H9 (cell line): ENCODE measurements around the gene PRDM11. TPM values are rescaled to one million over a fixed set of nuclear protein-coding genes. Genes with fewer than 3 reads are reported as not detected.

Experiments
- DNase-seq: peaks from one replicate; pipeline ENCODE4 v3.0.0-alpha.2; 2017
- H2AFZ ChIP-seq: one replicate; pipeline ENCODE4 v1.6.1; 2013; ENCODE audit warnings: mild to moderate bottlenecking, low read length, control low read depth, moderate library complexity
- H2AK5ac ChIP-seq: 2 replicates; pipeline ENCODE4 v1.6.1; 2013; ENCODE audit warnings: low read length, control low read depth, mixed read lengths; ENCODE audit not compliant: insufficient read length
- H2BK120ac ChIP-seq: one replicate; pipeline ENCODE4 v1.6.1; 2013; ENCODE audit warnings: low read depth, mild to moderate bottlenecking, low read length, control low read depth, inconsistent platforms; ENCODE audit not compliant: poor library complexity, severe bottlenecking
- H2BK12ac ChIP-seq: 2 replicates; pipeline ENCODE4 v1.6.1; 2013; ENCODE audit warnings: low read length, control low read depth, mixed read lengths, low read depth; ENCODE audit not compliant: insufficient read length
- H2BK15ac ChIP-seq: 2 replicates; pipeline ENCODE4 v1.6.1; 2013; ENCODE audit warnings: low read depth, low read length, control low read depth
- H2BK20ac ChIP-seq: one replicate; pipeline ENCODE4 v1.6.1; 2013; ENCODE audit warnings: low read depth, mild to moderate bottlenecking, low read length, control low read depth, inconsistent platforms; ENCODE audit not compliant: poor library complexity, severe bottlenecking
- H2BK5ac ChIP-seq: 2 replicates; pipeline ENCODE4 v1.6.1; 2013; ENCODE audit warnings: low read length, control low read depth, mixed read lengths; ENCODE audit not compliant: insufficient read length
- H3K14ac ChIP-seq: 2 replicates; pipeline ENCODE4 v1.6.1; 2013; ENCODE audit warnings: low read length, control low read depth; ENCODE audit not compliant: insufficient read depth
- H3K18ac ChIP-seq: 2 replicates; pipeline ENCODE4 v1.6.1; 2013; ENCODE audit warnings: low read depth, mild to moderate bottlenecking, mixed read lengths, low read length, control low read depth; ENCODE audit not compliant: insufficient read length
- H3K23ac ChIP-seq: 2 replicates; pipeline ENCODE4 v1.6.1; 2013; ENCODE audit warnings: low read length, control low read depth, mixed read lengths, low read depth; ENCODE audit not compliant: insufficient read length
- H3K23me2 ChIP-seq: 2 replicates; pipeline ENCODE4 v1.6.1; 2013; ENCODE audit warnings: low read depth, mild to moderate bottlenecking, mixed read lengths, low read length, control low read depth; ENCODE audit not compliant: insufficient read length, poor library complexity, severe bottlenecking
- H3K27ac ChIP-seq: 2 replicates; pipeline ENCODE4 v1.5.1; 2013; ENCODE audit warnings: low read length, control low read depth, mixed read lengths, low read depth; ENCODE audit not compliant: insufficient read length
- H3K27me3 ChIP-seq: 2 replicates; pipeline ENCODE4 v1.6.1; 2013; ENCODE audit warnings: low read length, control low read depth, inconsistent platforms; ENCODE audit not compliant: insufficient read depth
- H3K4ac ChIP-seq: 2 replicates; pipeline ENCODE4 v1.6.1; 2013; ENCODE audit warnings: low read depth, mild to moderate bottlenecking, control low read depth, inconsistent platforms, low read length, moderate library complexity
- H3K4me1 ChIP-seq: 2 replicates; pipeline ENCODE4 v1.6.1; 2013; ENCODE audit warnings: low read length, control low read depth, inconsistent platforms; ENCODE audit not compliant: insufficient read depth
- H3K4me2 ChIP-seq: 2 replicates; pipeline ENCODE4 v1.6.1; 2013; ENCODE audit warnings: low read length, control low read depth, mixed read lengths; ENCODE audit not compliant: insufficient read length, insufficient read depth
- H3K56ac ChIP-seq: 2 replicates; pipeline ENCODE4 v1.6.1; 2013; ENCODE audit warnings: low read depth, mild to moderate bottlenecking, mixed read lengths, low read length, control low read depth; ENCODE audit not compliant: insufficient read length
- H3K79me1 ChIP-seq: 2 replicates; pipeline ENCODE4 v1.6.1; 2013; ENCODE audit warnings: low read depth, mild to moderate bottlenecking, moderate library complexity, low read length, control low read depth, inconsistent platforms; ENCODE audit not compliant: insufficient read depth, poor library complexity, severe bottlenecking
- H3K79me2 ChIP-seq: 2 replicates; pipeline ENCODE4 v1.6.1; 2013; ENCODE audit warnings: low read length, control low read depth, inconsistent platforms; ENCODE audit not compliant: insufficient read depth
- H3K9ac ChIP-seq: 2 replicates; pipeline ENCODE4 v1.6.1; 2013; ENCODE audit warnings: low read length, control low read depth, mixed read lengths; ENCODE audit not compliant: insufficient read length; ENCODE audit errors: extremely low read depth
- H3K9me3 ChIP-seq: one replicate; pipeline ENCODE4 v1.6.1; 2013; ENCODE audit warnings: low read depth, low read length, inconsistent platforms; ENCODE audit not compliant: control insufficient read depth
- H3T11ph ChIP-seq: one replicate; pipeline ENCODE4 v1.6.1; 2013; ENCODE audit warnings: mild to moderate bottlenecking, low read length, control low read depth, inconsistent platforms
- H4K20me1 ChIP-seq: one replicate; pipeline ENCODE4 v1.6.1; 2013; ENCODE audit not compliant: control insufficient read depth, insufficient read length, insufficient read depth
- H4K5ac ChIP-seq: 2 replicates; pipeline ENCODE4 v1.6.1; 2013; ENCODE audit warnings: low read depth, mild to moderate bottlenecking, mixed read lengths, low read length, control low read depth; ENCODE audit not compliant: insufficient read length
- H4K8ac ChIP-seq: replicated peaks from 2 replicates; pipeline ENCODE4 v1.6.1; 2013; ENCODE audit warnings: low read length, control low read depth, mixed read lengths, low read depth; ENCODE audit not compliant: insufficient read length
- H4K91ac ChIP-seq: 2 replicates; pipeline ENCODE4 v1.6.1; 2013; ENCODE audit warnings: low read depth, mild to moderate bottlenecking, moderate library complexity, mixed read lengths, low read length, control low read depth; ENCODE audit not compliant: insufficient read length
- H3K27ac Mint-ChIP-seq, 3 experiments: 2 replicates in 2 of 3; 3 replicates in 1 of 3; pipeline ENCODE4 v1.8.0; 2020 to 2021; ENCODE audit warnings: mixed read lengths in 3 of 3, mild to moderate bottlenecking in 1 of 3, moderate library complexity in 1 of 3
- H3K27me3 Mint-ChIP-seq: 2 replicates; pipeline ENCODE4 v1.8.0; 2021; ENCODE audit warnings: low read depth, mild to moderate bottlenecking, moderate library complexity, mixed read lengths
- H3K36me3 Mint-ChIP-seq, 3 experiments: 2 replicates in 2 of 3; 3 replicates in 1 of 3; pipeline ENCODE4 v1.8.0; 2020 to 2021; ENCODE audit warnings: low read depth in 3 of 3, mixed read lengths in 3 of 3; ENCODE audit not compliant: insufficient read depth in 1 of 3
- H3K4me1 Mint-ChIP-seq, 2 experiments: 2 replicates each; pipeline ENCODE4 v1.8.0; 2020; ENCODE audit warnings: mixed read lengths in 2 of 2
- H3K4me3 Mint-ChIP-seq, 2 experiments: 2 replicates in 1 of 2; 3 replicates in 1 of 2; pipeline ENCODE4 v1.8.0; 2020 to 2021; ENCODE audit warnings: mild to moderate bottlenecking in 2 of 2, mixed read lengths in 2 of 2, moderate library complexity in 1 of 2
- H3K9me3 Mint-ChIP-seq, 2 experiments: 2 replicates in 1 of 2; 3 replicates in 1 of 2; pipeline ENCODE4 v1.8.0; 2020; ENCODE audit warnings: mild to moderate bottlenecking in 2 of 2, mixed read lengths in 2 of 2, moderate library complexity in 1 of 2
- CTCF ChIP-seq: fragments of 200-600 bp; sonication (generic); conservative IDR thresholded peaks from 3 replicates; pipeline ENCODE4 v1.8.0; 2021; ENCODE audit warnings: antibody characterized with exemption, mild to moderate bottlenecking
- WGBS: extraction: QIAGEN DNeasy Blood & Tissue Kit; methylation state at CpG from one replicate; pipeline ENCODE4 v1.1.7; 2013; ENCODE audit warnings: missing lambda C conversion rate, low lambda C conversion rate, mixed read lengths; ENCODE audit not compliant: insufficient read length; ENCODE audit errors: extremely low coverage; 5-methylcytosine and 5-hydroxymethylcytosine counted together
- total RNA-seq: library from RNA; stranded (reverse); gene quantifications from 2 replicates; pipeline ENCODE4 v1.2.1, GENCODE V29; 2021

The PRDM11 gene
- total RNA-seq, 1 experiment from 2014 or later = 11.5 TPM

- H4K5ac ChIP-seq = no peak overlapping the region
- Mint-ChIP-seq H3K4me3 (no peak overlapping the region; a peak in 1 of 5 replicates), H3K27ac (no peak overlapping the region), H3K4me1 (peaks cover 16 to 17% of the 10 kb centered on the region in 2 experiments), H3K9me3 (no peaks in the 10 kb centered on the region), H3K27me3 (peaks cover 2% of the 10 kb centered on the region; the same call in 1 of the 2 replicates), H3K36me3 (no peaks in the 10 kb centered on the region)
- no peak overlapping the region for H3K4ac ChIP-seq
- no peak overlapping the region for H3K56ac ChIP-seq
- peaks cover 2% of the 10 kb centered on the region; the same call in 1 of the 2 replicates for H3K4me1 ChIP-seq
- no peaks in the 10 kb centered on the region for H4K20me1 ChIP-seq
- no peak overlapping the region for H3K4me2 ChIP-seq
- H3K27ac ChIP-seq = no peak overlapping the region
- no peak overlapping the region for H2BK20ac ChIP-seq
- H3K14ac ChIP-seq = no peak overlapping the region
- H3K79me2 ChIP-seq = no peaks in the 10 kb centered on the region
- TF ChIP-seq CTCF = no peak
- H2BK120ac ChIP-seq = no peak overlapping the region
- H3K23me2 ChIP-seq = no peaks in the 10 kb centered on the region
- no peak overlapping the region for H2BK15ac ChIP-seq
- H3K23ac ChIP-seq = no peak overlapping the region
- no peak overlapping the region for H4K8ac ChIP-seq
- H2BK5ac ChIP-seq = no peak overlapping the region
- no peak for DNase-seq
- no peaks in the 10 kb centered on the region for H3K27me3 ChIP-seq
- WGBS = no CpG with 5 or more reads among the region's 4 CpGs
- no peak overlapping the region for H4K91ac ChIP-seq
- H3K79me1 ChIP-seq = no peaks in the 10 kb centered on the region
- H3T11ph ChIP-seq = no peak overlapping the region
- H3K9me3 ChIP-seq = no peaks in the 10 kb centered on the region
- H2AK5ac ChIP-seq = no peak overlapping the region
- no peak overlapping the region for H3K18ac ChIP-seq
- H2BK12ac ChIP-seq = no peak overlapping the region
- H2AFZ ChIP-seq = no peak overlapping the region
- H3K9ac ChIP-seq = no peak overlapping the region
Observed at GRCh38 chr11:45258982-45259530, 112.6 kb downstream of the PRDM11 start.
